Activated naive CD8-positive, alpha-beta T cell (primary cell): ENCODE measurements around the gene TTC28.

ENCODE experiments used
- H3K27ac Mint-ChIP-seq: one replicate; pipeline ENCODE4 v1.8.0; 2021; ENCODE audit warnings: mixed read lengths
- H3K27me3 Mint-ChIP-seq: one replicate; pipeline ENCODE4 v1.8.0; 2021; ENCODE audit warnings: mixed read lengths
- H3K36me3 Mint-ChIP-seq: one replicate; pipeline ENCODE4 v1.8.0; 2021; ENCODE audit warnings: mixed read lengths
- H3K4me1 Mint-ChIP-seq: one replicate; pipeline ENCODE4 v1.8.0; 2021; ENCODE audit warnings: low read depth, mixed read lengths
- H3K4me3 Mint-ChIP-seq: one replicate; pipeline ENCODE4 v1.8.0; 2021; ENCODE audit warnings: mild to moderate bottlenecking, mixed read lengths
- H3K9me3 Mint-ChIP-seq: one replicate; pipeline ENCODE4 v1.8.0; 2021; ENCODE audit warnings: low read depth, mixed read lengths

The TTC28 gene

GRCh38 chr22:27935897-27936296, 743.7 kb downstream of the TTC28 start:
- no peaks in the 10 kb centered on the region for H3K9me3 Mint-ChIP-seq
- no peak overlapping the region for H3K4me3 Mint-ChIP-seq
- H3K36me3 Mint-ChIP-seq, result peaks cover 2% of the 10 kb centered on the region
- H3K27me3 Mint-ChIP-seq, result no peaks in the 10 kb centered on the region
- H3K27ac Mint-ChIP-seq, result no peak overlapping the region
- H3K4me1 Mint-ChIP-seq, result no peaks in the 10 kb centered on the region

GRCh38 chr22:27934069-27934468, 745.6 kb downstream of the TTC28 start:
- no peaks in the 10 kb centered on the region for H3K4me1 Mint-ChIP-seq
- no peaks in the 10 kb centered on the region for H3K9me3 Mint-ChIP-seq
- H3K27ac Mint-ChIP-seq, result no peak overlapping the region
- H3K27me3 Mint-ChIP-seq, result no peaks in the 10 kb centered on the region
- H3K36me3 Mint-ChIP-seq, result peaks cover 2% of the 10 kb centered on the region
- H3K4me3 Mint-ChIP-seq, result no peak overlapping the region

- H3K9me3 Mint-ChIP-seq, result no peaks in the 10 kb centered on the region
- no peak overlapping the region for H3K27ac Mint-ChIP-seq
- no peaks in the 10 kb centered on the region for H3K27me3 Mint-ChIP-seq
- H3K4me1 Mint-ChIP-seq, result no peaks in the 10 kb centered on the region
- H3K36me3 Mint-ChIP-seq, result peaks cover 2% of the 10 kb centered on the region
- no peak overlapping the region for H3K4me3 Mint-ChIP-seq
Observed at GRCh38 chr22:27933186-27933983, 746.3 kb downstream of the TTC28 start.

GRCh38 chr22:27930331-27931060, 749.1 kb downstream of the TTC28 start:
- Mint-ChIP-seq H3K36me3 (peaks cover 2% of the 10 kb centered on the region), H3K27ac (no peak overlapping the region), H3K27me3 (no peaks in the 10 kb centered on the region), H3K4me3 (no peak overlapping the region), H3K9me3 (no peaks in the 10 kb centered on the region), H3K4me1 (peaks cover 10% of the 10 kb centered on the region)
